HG03571 (cell line): ENCODE data around the gene FRMPD1.

Source experiments
- ATAC-seq: cut with Tn5 transposase; IDR thresholded peaks from one replicate; pipeline ENCODE4 v1.9.1; 2021; ENCODE audit not compliant: unreplicated experiment

The FRMPD1 gene

DNA sequence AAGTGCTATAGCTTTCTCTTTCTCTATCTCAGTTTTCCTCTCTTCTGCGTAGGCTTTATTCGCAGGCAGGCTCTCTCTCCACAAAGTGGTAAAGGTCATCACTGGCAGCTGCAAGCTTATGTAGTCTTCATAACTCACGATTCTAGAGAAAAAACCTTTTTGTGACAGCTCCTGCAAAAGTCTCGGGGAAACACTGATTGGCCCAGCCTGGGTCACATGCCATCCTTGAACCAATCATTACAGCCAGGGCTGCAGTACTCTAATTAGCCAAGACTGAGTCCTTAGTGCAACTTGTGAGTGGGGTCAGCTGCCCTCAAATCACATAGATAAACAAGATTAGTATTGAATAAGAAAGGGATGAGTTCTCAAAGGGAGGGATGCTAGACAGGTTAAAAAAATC, 18.3 kb upstream of the FRMPD1 start:
- ATAC-seq, result no peak

DNA sequence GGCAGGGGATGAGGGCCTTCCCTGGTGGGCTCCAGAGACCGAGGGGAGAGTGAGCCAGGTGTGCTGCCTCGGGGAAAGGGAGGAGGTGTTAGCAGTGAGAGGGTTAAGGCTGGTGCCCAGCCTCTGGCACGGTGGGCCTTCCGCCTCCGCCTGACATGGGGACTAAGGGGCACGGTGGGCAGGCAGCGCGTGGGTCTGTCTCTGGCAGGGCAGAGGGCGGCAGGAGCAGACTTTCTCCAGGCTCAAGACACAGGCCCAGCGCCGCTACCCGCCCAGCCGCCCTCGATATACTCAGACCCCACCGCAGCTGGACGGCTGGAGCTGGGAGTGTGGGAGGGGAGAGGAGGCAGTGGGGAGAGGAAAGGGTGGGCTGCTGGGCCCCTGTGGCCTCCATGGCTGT, 14.9 kb upstream of the FRMPD1 start:
- ATAC-seq, result no peak

DNA sequence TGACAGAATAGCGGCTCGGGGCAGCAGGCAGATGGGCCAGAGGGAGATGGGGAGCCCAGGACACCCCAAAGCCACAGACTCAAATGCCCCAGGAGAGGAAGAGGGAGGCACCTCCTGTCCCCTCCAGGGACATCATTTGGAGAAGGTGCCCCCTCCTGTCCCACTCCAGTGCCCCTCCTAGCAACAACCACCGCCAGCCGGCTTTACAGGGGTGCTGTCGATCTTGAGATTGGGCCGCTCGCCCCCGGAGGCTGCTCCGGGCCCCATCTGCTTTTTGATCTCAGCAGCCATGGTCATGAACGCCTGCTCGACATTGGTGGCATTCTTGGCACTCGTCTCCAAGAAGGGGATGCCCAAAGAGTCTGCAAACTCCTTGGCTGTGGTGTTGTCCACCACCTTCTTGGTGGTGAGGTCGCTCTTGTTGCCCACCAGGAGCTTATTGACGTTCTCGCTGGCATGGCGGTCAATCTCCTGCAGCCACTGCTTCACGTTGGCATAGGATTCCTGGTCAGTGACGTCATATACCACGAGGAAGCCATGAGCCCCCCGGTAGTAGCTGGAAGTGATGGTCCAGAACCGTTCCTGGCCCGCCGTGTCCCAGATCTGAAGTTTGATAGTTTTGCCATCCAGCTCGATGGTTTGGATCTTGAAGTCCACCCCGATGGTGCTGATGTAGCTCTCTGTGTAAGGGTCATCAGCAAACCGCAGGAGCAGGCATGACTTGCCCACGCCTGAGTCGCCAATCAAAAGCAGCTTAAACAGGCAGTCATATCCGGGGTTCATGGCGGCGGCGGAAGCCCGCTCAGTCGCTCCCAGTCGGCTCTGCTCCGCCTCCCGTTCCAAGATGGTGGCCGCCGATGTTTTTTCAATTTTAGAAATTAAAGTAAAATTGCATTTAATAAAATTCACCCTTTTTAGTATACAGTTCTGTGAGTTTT, 14.0 kb upstream of the FRMPD1 start:
- no peak for ATAC-seq

DNA sequence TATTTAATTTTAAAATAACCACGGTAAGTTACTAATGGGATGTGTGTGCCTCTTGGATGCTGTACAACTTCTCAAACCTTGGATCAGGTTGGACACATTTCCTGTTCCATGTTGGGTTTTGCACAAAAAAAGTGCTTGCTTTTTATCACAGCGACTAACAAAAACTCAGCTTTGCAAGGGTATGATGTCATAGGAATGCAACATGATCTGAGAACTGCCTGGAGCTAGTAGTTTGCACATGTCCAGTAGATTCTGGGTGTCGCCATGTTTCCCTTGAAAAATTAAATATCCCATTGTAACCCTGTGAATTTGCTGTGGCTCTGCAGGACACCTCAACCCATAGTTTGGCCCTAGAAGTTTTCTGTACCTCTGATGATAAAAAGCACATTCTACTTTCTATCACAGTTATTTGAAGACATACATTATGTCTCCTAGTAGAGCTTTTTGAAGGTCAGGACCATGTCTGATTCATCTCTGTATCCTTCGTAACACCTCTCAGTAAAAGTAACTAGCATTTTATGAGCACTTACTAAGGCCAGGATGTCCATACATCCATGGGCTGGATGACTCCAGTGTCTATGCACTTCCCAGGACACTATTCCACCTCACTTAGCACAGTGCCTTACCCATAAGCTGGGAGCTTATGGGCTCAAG, 11.5 kb upstream of the FRMPD1 start:
- no peak for ATAC-seq

DNA sequence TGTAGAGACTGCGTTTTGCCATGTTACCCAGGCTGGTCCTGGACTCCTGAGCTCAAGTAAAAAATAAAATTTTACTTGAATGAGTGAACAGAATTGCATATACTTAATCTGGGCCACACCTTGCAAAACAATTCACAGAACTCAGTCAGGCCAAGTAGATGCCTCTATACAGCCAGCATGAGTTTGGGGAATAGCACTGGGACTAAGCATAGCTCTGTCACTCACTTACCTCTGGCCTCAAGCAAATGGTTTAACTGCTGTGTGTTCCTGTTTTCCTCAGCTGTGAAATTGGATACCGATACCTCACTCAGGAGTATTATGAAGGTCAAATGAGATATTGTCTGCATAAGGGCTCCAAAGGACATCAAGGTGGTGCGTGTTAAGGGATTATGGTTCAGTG, 10.9 kb upstream of the FRMPD1 start:
- no peak for ATAC-seq

DNA sequence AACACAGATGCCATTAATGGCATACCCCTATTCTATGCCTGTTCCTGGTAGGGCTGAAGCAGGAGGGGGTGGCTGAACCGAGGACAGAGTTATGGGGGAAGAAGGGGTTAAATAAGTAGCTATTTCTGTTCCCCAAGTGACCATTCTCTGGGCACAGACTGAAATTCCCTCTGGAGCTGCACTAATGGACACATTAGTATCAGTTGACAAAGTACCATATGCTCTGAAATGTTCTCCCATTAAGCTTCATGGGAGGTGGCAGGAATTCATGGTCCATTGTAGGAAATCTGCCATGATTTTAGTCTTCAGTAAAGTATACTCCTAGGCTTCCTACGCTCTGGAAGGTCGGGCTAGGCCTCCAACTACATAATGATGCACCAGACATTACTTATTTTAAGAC, 10.5 kb upstream of the FRMPD1 start:
- no peak for ATAC-seq

DNA sequence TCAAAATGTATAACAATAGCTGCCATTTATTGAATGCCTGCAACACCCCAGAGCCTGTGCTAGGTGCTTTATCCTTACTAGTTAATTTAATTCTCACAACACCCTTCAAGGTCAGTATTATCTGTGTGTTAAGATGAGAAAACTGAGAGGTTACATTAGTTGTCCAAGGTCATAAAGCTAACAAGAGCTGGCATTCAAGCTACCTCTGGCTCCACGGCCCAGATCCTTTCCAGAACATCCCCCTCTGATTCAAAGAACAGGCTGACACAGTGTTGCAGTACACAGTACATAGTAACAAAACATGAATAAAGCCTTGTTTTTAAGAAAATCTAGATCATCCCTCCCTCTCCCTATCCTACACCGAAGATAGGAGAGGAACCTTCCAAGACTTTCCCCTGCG, 9.4 kb upstream of the FRMPD1 start:
- no peak for ATAC-seq

DNA sequence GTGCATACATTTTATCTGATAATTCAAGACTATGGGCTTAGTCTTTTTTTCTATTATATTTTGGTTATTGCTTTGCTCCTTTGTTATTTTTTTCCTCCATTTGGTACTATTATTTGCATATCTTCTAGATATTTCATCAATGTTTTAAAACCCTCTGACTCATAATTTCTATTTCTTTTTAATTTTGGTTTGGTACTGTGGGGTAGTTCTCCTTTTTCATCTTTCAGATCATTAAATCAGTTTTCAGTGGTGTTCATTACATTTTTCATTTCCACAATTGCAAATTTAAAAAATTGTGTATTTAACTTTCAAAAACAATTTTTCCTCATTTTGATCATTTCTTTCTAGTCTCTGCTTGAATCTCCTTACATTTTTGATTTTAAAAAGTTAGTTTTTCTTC, 7.5 kb upstream of the FRMPD1 start:
- ATAC-seq, result no peak

DNA sequence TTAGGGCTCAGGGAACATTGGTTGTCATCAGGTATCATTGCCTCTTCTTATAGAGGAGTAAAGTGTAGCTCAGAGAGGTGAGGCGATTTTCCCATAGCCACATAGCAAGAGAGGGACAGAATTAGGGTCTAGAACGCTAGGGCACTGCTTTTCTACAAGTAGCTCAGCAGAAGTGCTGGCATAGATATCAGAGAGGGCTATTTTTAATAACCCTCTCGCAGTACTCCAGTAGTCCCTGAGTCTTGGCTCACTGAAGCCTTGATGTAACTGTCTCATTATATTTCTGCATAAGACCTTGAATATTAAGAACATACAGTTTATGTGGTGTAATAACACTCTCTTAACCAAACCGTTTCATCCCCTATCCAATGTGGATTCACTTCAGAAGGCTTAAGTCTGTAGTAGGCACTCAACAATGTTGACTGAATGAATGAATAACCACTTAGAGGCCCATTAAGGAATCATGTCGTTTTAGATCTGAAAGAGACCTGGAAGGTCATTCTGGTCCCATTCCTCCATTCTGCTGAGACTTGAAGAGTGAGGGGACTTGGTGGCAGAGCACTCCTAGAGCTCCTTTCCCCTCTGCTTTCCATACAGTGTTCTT, 4.7 kb upstream of the FRMPD1 start:
- ATAC-seq, result no peak

DNA sequence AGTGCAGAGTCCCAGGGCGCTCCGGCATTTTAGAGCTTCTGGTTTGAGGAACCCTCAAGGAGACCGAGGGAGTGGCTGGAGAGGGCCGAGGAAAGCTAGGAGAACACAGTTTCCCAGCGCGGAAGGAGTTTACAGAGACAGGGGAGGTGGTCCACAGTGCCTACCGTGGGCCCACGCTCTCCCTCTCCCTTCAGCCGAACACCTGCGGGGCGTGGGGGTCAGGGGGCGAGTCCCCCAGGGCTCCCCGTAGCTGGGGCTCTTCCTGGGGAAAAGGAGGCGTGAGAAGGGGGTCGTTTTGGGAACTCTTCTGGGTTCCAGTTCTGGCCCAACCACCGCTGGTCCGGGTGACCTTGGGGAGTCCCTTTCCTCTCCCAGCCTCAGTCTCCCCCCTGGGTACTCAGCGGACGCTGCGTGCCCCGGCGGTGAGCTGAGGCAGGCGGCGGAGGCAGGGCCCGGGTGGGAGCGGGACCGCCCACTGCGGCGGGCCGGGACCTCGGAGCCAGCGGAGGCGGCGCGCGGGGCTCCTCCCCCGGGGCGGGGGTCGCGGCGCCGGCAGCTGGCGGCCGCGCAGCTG, 368 bp upstream of the FRMPD1 start:
- no peak for ATAC-seq

DNA sequence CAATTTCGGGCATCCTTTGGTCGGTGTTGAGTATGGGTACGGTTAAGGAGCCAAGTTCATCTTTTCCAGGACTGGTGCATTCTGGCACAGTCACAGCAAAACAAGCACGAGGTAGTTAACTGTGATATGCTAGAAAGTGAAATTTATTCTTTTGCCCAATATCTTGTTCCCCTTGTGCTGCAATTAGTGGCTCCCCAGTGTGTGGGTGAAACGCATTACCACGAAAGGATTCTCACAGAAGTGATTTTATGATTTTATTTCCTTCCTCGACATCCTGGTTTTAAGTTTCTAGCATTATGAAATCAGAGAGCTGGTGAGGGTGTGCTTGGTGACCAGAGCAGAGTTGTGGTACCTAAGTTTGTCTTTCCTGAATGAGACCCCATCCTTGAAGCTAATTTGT, 1.5 kb downstream of the FRMPD1 start:
- no peak for ATAC-seq

DNA sequence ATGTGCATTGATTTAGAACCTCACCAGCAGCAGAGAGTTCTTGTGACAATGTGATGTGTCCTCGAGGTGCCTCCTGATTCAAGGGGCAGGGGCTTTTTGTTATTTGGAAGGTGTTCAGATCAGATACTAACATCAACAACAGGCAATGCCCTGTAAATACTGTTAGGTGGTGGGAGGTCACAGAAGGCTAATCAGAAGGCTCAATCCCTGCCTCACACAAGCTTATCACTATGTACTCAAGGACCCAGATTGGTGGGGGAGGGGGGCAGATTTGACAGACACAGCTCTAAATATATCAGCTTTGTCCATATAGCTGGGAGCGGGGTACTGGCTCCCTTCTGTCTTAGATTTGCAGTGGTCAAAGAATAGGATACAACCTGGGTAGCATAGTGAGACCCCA, 2.6 kb downstream of the FRMPD1 start:
- no peak for ATAC-seq

DNA sequence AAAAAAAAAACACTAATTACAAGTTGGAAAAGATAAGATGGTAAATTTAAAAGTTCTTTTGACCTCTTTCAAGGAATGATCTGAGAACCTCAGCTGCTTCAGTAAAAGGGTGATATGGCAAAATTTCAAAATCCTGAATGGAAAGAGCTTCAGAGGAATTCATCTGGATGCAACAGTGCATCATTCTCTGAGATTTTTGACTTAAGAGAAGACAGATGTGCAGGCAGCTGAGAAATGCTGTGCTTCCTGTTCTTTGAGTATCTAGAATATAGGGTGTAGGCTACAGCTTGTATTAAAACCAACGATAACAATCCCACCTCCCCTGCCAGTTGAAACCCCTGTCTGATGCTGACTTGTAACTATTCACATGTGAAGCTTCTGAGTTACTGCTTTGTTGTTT, 6.2 kb downstream of the FRMPD1 start:
- no peak for ATAC-seq

DNA sequence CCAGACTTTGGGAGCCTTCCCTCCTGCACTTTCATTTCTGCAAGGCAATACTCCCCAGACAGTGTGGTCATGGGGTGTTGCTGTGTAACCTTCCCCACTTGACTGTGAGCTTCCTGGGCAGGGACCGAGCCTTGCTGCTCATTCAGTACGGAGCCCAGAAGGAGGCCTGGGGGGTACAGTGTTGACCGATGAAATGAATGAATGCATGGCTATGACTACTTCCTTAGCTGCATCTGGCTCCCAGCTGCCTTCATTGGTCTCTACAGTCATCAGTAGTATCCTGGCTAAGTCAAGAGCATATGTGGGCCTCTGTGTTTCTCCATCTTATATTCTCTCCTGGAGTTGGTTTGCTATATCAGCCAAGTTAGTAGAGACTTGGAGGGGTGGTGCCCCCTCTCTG, 9.9 kb downstream of the FRMPD1 start:
- ATAC-seq, result no peak

DNA sequence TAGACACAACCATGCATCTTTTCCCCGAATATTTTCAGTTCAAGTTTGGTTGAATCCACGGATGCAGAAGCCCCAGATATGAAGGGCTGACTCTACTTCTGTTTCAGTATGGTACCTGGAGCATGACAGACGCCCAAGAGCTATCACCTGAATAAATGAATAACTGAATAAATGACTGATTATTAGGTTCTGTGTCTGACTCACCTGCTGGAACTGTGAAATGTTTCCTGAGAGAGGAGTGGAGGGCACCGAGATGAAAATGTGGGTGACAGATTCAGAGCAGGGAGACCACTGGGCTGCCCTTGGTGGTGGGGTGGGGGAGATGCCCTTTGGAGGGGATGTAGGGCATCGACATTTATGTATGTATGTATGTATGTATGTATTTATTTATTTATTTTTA, 13.2 kb downstream of the FRMPD1 start:
- ATAC-seq, result no peak

DNA sequence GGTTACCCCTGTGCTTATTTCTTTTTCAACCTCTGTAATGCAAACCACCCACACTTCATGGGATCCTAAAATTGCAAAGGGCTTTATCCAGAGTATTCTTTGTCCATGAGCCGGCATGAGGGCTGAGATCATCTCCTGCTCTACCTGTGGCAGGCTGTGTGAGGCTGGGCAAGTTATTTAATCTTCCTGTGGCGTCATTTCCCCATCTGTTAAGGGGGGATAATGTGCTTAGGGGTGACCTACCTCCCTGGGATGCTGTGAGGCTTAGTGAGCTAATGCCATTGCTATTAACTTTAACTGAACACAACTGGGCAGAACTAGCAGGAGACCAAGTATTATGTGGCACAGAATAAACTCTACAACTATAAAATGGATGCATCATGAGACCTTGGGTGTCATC, 17.0 kb downstream of the FRMPD1 start:
- no peak for ATAC-seq

DNA sequence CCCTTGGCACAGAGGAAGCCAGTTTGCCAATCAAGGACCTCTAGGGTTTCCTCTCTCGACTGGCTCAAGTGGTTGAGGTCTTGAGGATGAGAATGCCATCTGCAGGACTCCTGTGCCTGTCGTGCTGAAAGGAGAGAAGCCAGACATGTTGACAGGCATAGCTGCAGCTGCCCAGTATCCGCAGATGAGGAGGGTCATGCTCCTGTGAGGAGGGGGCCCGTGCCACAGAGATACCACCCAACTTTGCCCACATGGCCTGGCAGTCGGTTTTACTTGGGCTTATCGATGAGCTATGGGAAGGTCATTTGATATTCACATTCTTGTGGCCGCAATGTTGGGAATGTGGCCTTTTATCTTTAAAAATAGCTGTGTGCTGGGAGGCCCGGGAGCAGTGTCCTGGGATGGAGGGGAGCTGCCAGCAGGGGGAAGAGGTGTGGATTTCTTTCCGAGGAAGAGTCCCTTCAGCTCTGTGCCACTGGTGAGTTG, 17.4 kb downstream of the FRMPD1 start:
- ATAC-seq, result no peak

DNA sequence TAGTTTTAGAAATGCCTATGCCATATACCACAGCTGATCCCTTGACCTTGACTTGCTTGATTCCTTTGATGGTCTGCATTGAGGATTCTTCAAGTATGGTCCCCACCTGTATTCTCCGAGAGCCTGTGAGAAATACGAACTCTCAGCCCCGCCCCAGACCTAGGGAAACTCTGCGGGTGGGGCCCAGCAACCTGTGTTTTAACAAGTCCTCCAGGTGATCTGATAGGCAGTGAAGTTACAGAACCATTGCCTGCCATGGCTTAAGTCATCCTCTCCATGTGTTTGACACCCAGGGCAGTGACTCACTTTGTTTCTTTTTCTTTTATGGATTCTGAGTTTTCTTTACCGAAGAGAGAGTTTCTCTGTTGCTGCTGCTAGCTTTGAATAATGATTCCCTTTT, 18.5 kb downstream of the FRMPD1 start:
- no peak for ATAC-seq

DNA sequence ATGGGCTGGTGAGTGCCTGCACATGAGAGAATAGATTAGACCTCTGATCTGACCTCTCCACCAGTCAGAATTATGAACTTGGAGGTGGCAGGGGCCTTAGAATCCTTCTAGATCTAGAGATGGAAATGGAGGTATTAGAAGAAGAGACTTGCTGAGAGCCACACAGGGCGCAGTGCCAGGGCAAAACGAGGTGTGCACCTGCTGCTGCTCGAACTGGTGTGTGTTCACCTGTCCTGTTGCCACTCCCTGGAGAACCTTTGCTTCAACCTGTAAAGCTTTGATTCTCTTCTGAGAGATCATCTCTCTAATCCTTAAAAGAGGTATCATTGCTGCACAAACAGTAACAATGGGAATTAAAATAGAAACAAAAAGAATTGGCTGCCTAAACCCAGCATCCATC, 24.9 kb downstream of the FRMPD1 start:
- ATAC-seq, result no peak

DNA sequence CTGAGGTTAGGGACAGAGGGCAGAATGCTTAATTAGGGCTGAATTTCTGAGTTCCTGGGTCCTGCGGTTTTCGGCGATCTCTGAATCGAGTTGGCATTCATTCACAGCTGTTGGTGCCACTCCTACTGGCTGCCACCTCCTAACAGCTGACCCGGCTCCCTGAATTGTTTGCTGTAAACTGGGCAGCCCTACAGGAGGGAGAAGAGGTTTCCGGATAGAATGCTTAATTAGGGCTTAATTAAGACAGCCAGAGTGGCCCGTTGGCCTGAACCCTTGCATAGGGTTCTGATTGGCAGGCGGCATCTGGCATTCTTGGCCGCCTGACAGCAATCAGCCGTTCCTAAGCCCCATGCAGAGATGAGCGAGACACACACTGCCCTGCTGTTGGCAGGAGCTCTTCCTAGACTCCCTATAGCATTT, 25.7 kb downstream of the FRMPD1 start:
- ATAC-seq, result no peak

DNA sequence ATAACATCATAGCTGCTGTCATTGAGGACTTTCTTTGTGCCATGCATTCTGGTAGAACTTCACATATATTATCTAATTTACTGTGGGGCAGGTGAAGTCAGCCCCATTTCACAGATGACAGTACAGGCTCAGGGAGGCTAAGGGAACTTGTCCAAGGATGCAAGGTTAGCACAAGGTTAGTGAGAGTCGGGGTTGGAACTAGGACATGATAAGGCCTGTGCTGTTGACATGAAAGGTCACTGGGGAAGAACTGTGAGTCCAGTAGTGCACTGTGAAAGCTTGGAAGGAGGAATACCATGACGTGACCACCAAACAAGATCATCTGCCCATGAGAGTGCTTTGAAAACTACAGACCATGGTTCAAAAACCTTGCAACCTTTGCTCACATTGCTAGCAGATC, 26.7 kb downstream of the FRMPD1 start:
- ATAC-seq, result no peak
